ENCODE data around the gene RPS4Y1. TPM values are rescaled to one million over a fixed set of nuclear protein-coding genes. Genes with fewer than 3 reads are reported as not detected.

RPS4Y1 gene
- total and polyA plus RNA-seq, 2 of the 8 experiments (the other 6 are each of a cell fraction or from before 2014, with no cell fraction given), result 259 to 790 TPM

- TF ChIP-seq CTCF (IDR thresholded peaks at IDR 0.05; ENCODE audit: control extremely low read depth in 1 of 3, insufficient read depth in 1 of 3, low read depth in 1 of 3, low read length in 3 of 3), result no peak
- TF ChIP-seq SIN3A (conservative IDR thresholded peaks at IDR 0.05 in 1 of 2, IDR thresholded peaks at IDR 0.05 in 1 of 2; ENCODE audit: low read depth in 1 of 2, low read length in 2 of 2), result no peak
- TF ChIP-seq ASH2L (IDR thresholded peaks at IDR 0.05; ENCODE audit: low read length), result no peak
- TF ChIP-seq HDAC2 (IDR thresholded peaks at IDR 0.05; ENCODE audit: borderline replicate concordance in 1 of 2, low read depth in 2 of 2, low read length in 2 of 2), result no peak
These were observed 25.2 kb downstream of the RPS4Y1 start (continued) for GRCh38 chrY:2866581-2866980.

Measured in H1 (cell line).